ENCODE results near the gene KIF2C.

Gene KIF2C

DNA sequence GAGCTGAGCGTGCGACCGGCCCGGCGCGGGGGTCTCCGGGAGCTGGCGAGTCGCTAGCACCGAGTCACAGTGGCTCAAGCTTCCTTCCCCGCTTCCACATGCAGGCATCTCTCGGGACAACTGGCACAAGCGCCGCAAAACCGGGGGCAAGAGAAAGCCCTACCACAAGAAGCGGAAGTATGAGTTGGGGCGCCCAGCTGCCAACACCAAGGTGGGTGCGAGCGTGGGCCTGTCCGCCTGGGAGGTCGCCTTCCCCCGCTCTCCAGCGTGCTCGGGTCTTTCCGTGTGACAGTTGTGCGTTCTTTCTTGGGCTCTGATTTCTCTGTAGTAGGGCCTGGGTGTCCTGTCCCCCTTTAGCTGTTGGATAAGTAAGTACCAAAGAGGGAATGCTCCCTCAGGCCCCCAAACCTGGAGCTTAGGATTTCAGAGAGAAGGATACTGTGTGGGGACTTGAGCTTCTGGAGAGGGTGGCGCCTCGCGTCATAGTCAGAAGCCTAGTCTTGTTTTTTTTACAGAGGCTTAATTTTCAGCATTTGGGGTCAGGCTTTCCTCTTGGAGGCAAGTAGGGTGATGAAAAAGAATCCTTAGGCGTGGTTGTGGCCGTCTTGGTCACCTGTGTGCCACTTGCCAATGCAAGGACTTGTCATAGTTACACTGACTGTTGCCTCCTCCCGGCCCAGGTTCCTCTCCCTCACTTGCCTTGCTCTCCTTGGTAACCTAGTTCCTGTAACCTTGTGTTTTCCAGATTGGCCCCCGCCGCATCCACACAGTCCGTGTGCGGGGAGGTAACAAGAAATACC is 36.5 kb downstream of the KIF2C start:
- Histone ChIP-seq H3K36me3 (ENCODE audit: insufficient read depth, low read length) (peaks cover 55% of the 10 kb centered on the region), H3K27me3 (ENCODE audit: insufficient read depth, low read length) (no peaks in the 10 kb centered on the region), H2AFZ (ENCODE audit: low read length) (no peak overlapping the region), H3F3A (ENCODE audit: insufficient read depth, low read length) (peaks cover 10% of the 10 kb centered on the region; the same call in 1 of the 2 replicates), H4K20me1 (ENCODE audit: insufficient read depth, low read length) (no peaks in the 10 kb centered on the region), H3K27ac (ENCODE audit: low read depth, low read length, poor library complexity, severe bottlenecking) (peak overlapping the region; percentile 82), H3K4me2 (ENCODE audit: low read length) (peak overlapping the region; percentile 84), H3K9me3 (ENCODE audit: low read length) (no peaks in the 10 kb centered on the region), H3K79me2 (ENCODE audit: insufficient read depth, low read length) (peaks cover 16% of the 10 kb centered on the region), H3K9me2 (ENCODE audit: low read depth, low read length) (no peaks in the 10 kb centered on the region), H3K4me1 (ENCODE audit: insufficient read depth, low read length, severe bottlenecking) (peaks cover 30% of the 10 kb centered on the region), H3K9ac (ENCODE audit: low read length) (peak overlapping the region; percentile 94), H3K4me3 (ENCODE audit: low read depth, low read length, poor library complexity, severe bottlenecking) (peak overlapping the region; percentile 92)
- TF ChIP-seq CTCF (IDR thresholded peaks at IDR 0.05; ENCODE audit: low read length) (no peak), EZH2 (IDR thresholded peaks at IDR 0.05; ENCODE audit: borderline replicate concordance, low read length) (no peak)

GRCh38 chr1:44776730-44777068 is 37.1 kb downstream of the KIF2C start:
- peaks cover 16% of the 10 kb centered on the region for H3K79me2 ChIP-seq (ENCODE audit: insufficient read depth, low read length)
- H3F3A ChIP-seq (ENCODE audit: insufficient read depth, low read length), result peaks cover 10% of the 10 kb centered on the region; the same call in 1 of the 2 replicates
- no peak overlapping the region for H2AFZ ChIP-seq (ENCODE audit: low read length)

DNA sequence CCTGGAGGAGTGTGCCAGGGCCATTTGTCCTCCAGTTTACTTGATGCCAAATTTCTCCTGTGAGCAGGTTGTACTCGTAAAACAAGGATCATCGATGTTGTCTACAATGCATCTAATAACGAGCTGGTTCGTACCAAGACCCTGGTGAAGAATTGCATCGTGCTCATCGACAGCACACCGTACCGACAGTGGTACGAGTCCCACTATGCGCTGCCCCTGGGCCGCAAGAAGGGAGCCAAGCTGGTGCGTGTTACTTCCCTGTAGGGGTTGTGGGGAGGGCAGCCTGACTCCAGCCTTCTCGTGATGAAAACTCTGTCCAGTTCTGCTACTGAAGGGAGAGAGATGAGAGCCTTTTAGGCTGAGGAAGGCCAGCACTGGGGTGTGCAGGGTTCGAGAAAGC is 37.9 kb downstream of the KIF2C start:
- Histone ChIP-seq H3K36me3 (ENCODE audit: insufficient read depth, low read length) (peaks cover 65% of the 10 kb centered on the region), H3K4me2 (ENCODE audit: low read length) (peak overlapping the region; percentile 84), H3K9me3 (ENCODE audit: low read length) (no peaks in the 10 kb centered on the region), H3K9ac (ENCODE audit: low read length) (peak overlapping the region; percentile 94; the same call in 1 of the 2 replicates), H3K27ac (ENCODE audit: low read depth, low read length, poor library complexity, severe bottlenecking) (peak overlapping the region; percentile 82), H3K79me2 (ENCODE audit: insufficient read depth, low read length) (peaks cover 16% of the 10 kb centered on the region), H3K4me1 (ENCODE audit: insufficient read depth, low read length, severe bottlenecking) (peaks cover 30% of the 10 kb centered on the region), H2AFZ (ENCODE audit: low read length) (no peak overlapping the region), H3K27me3 (ENCODE audit: insufficient read depth, low read length) (no peaks in the 10 kb centered on the region), H3K4me3 (ENCODE audit: low read depth, low read length, poor library complexity, severe bottlenecking) (peak overlapping the region; percentile 92), H3F3A (ENCODE audit: insufficient read depth, low read length) (peaks cover 10% of the 10 kb centered on the region; the same call in 1 of the 2 replicates), H3K9me2 (ENCODE audit: low read depth, low read length) (no peaks in the 10 kb centered on the region), H4K20me1 (ENCODE audit: insufficient read depth, low read length) (no peaks in the 10 kb centered on the region)
- TF ChIP-seq EZH2 (IDR thresholded peaks at IDR 0.05; ENCODE audit: borderline replicate concordance, low read length), result no peak
- no peak for TF ChIP-seq CTCF (IDR thresholded peaks at IDR 0.05; ENCODE audit: low read length)

More at GRCh38 chr1:44776730-44777068, 37.1 kb downstream of the KIF2C start:
- TF ChIP-seq CTCF (IDR thresholded peaks at IDR 0.05; ENCODE audit: low read length), result no peak
- no peak for TF ChIP-seq EZH2 (IDR thresholded peaks at IDR 0.05; ENCODE audit: borderline replicate concordance, low read length)
- Histone ChIP-seq H3K4me1 (ENCODE audit: insufficient read depth, low read length, severe bottlenecking) (peaks cover 30% of the 10 kb centered on the region), H3K27me3 (ENCODE audit: insufficient read depth, low read length) (no peaks in the 10 kb centered on the region), H3K9me3 (ENCODE audit: low read length) (no peaks in the 10 kb centered on the region), H3K36me3 (ENCODE audit: insufficient read depth, low read length) (peaks cover 61% of the 10 kb centered on the region), H3K9ac (ENCODE audit: low read length) (peak overlapping the region; percentile 94), H3K4me2 (ENCODE audit: low read length) (peak overlapping the region; percentile 84), H3K9me2 (ENCODE audit: low read depth, low read length) (no peaks in the 10 kb centered on the region), H3K4me3 (ENCODE audit: low read depth, low read length, poor library complexity, severe bottlenecking) (peak overlapping the region; percentile 92), H4K20me1 (ENCODE audit: insufficient read depth, low read length) (no peaks in the 10 kb centered on the region), H3K27ac (ENCODE audit: low read depth, low read length, poor library complexity, severe bottlenecking) (peak overlapping the region; percentile 82)
